HG02870 (cell line): ENCODE results near the gene OSGIN1.
"Not testable (repeated sequence)": the region's sequence is repeated elsewhere in the genome, so short reads cannot be mapped to it uniquely, and the experiment has no call there.

Experiments
- ATAC-seq: cut with Tn5 transposase; IDR thresholded peaks from one replicate; pipeline ENCODE4 v1.9.1; 2021; ENCODE audit warnings: mild to moderate bottlenecking, moderate library complexity; ENCODE audit not compliant: unreplicated experiment

Gene OSGIN1

DNA sequence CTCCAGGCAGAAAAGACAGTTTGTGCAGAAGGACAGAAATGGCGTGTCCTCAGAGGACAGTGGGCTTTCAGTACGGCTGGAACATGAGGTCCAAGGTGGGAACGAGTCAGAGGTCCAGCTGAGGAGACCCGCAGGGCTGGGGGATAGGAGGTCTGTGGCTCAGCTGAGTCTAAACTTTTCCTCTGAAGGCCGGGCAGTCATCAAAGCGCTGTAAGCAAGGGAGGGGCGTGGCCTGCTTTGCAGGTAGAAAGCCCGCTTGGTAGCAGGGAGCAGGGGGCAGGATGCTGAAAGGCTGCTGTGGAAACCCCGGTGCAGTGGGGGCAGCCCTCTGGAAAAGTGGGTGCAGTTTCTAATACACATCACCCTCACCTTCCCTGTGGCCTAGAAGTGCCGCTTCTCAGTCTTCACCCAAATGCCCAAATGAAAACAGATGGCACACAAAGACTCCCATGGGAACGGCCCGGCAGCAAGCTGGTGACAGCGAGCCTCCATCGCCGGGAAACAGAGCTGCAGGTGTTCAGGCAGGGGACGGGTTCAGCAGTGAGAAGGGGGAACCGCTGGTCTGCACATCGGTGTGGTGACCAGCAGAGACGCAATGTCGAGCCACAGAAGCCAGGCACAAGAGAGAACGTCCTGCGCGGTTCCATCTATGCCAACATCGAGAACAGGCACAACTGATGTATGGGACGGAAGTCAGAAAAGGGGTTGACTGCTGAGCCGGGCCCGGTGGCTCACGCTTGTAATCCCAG, 12.2 kb upstream of the OSGIN1 start:
- no peak for ATAC-seq

DNA sequence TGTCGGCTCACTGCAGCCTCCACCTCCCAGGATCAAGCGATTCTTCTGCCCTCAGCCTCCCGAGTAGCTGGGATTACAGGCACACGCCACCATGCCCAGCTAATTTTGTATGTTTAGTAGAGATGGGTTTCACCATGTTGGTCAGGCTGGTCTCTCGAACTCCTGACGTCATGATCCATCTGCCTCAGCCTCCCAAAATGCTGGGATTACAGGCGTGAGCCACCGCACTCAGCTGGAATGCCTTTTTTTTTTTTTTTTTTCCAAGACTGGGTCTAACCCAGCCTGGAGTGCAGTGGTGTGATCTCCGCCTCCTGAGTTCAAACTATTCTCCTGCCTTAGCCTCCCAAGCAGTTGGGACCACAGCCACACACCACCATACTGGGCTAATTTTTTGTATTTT, 11.5 kb upstream of the OSGIN1 start:
- not testable (repeated sequence) for ATAC-seq

DNA sequence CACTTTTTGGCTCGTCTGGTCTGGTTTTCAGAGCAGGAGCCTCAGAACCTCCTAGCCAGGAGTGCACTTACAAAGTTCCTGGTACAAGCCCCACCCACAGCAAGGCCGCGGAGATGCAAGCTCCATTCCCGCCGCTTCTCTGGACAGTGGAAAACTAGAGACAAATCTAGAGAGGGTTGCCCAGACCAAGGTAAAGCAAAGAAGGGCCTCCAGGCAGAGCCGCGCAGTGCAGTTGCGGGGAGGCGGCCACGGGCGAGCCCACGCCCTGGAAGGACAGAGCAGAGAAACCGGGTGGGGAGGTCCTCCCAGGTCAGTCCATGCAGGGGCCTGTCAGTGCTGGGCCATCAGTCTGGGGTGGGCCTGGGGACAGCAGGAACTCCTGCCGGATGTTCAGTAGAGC, 11.0 kb upstream of the OSGIN1 start:
- ATAC-seq: no peak

DNA sequence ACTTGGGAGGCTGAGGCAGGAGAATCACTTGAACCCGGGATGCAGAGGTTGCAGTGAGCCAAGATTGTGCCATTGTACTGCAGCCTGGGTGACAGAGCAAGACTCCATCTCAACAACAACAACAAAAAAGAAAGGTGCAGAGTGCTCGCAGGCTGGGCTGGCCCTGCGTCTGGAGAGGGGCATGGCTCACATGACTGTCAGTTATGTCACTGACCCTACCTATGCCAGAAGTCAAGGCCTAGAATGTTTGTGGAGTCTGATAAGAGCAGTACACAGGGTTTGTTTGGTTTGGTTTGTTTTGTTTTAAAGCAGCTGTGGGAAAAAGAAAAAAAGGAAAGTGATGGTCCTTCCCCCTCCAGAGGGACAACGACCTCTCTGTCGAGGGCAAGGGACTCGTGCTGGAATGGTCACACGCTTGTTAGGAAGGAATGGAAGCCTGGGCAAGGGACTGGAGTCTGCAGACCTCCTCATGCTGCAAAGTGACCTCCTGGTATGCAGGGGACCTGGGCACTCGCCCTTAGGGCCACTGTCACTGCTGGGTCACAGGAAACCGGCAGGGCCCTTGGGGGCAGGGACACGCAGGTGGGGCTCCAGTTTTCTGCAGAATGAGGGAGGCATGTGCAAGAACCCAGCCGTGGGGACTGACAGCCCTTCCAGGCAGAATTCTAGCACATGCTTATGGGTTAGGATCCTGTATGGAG, 10.1 kb upstream of the OSGIN1 start:
- ATAC-seq: no peak

DNA sequence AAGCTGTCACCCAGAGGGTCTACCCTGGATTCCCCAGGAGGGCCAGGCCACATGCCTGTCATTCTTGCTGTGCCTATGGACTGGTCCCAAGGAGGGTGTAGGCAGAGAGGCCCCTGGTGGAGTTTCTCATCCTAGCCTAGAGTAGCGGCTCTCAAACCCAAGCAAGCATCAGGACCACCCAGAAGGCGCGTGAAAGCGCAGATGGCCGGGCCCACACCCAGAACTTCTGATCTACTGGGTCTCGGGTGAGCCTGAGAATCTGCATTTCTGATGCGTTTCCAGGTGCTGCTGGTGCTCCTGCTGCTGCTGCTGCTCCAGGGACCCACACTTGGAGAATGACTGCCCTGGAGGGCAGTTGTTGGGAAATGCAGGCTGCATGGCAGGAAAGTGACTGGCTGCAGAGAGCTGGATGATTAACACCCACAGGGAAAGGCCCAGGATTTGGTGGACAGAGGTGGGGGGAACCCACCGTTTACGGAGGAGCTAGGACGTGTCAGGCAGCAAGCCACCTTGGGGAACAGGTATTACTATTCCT, 9.5 kb upstream of the OSGIN1 start:
- no peak for ATAC-seq

DNA sequence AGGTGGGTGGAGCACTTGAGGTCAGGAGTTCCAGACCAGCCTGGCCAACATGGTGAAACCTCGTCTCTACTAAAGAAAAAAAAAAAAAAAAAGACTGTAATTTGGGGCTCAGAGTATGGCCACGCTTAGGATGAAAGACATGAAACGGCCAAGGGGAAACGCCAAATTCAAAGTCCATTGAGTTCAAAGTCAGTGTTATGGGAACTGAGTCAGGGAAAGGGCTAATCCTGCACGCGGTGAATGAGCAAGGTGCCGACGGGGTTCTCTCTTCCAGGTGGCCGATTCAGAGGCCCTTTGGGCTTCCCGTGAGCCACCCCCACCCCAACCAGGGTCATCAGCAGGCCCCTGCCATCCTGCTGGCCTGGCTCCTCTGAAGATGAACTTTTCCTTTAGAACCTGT, 7.5 kb upstream of the OSGIN1 start:
- no peak for ATAC-seq

DNA sequence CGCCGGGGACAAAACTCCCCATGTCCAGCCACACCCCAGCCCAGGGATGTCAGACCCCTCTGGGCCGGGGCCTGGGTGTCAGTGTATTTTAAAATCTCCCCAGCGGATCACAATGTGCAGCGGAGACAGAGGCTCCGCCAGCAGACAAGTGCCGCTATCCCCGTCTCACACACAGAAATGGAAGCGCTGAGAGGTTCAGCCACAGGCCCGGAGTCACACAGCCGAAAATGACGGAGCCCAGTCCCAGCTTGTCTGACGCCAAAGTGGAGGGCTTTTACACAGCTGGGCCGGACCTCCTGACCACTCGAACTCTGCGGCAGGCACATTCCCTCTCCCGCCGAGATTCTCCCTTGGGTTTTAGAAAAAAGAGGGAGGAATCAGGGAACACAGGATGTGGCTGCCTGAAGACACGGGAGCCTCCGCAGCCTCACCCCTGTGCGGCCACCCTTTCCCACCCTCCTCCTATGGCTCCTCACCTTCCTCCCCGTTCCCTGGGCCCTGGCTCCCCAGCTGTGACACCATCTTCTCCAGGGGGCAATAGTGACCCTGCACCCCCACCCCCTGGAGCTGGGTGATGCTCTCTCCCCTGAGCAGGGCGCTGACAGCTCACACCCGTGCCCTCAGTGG, 6.8 kb upstream of the OSGIN1 start:
- no peak for ATAC-seq

DNA sequence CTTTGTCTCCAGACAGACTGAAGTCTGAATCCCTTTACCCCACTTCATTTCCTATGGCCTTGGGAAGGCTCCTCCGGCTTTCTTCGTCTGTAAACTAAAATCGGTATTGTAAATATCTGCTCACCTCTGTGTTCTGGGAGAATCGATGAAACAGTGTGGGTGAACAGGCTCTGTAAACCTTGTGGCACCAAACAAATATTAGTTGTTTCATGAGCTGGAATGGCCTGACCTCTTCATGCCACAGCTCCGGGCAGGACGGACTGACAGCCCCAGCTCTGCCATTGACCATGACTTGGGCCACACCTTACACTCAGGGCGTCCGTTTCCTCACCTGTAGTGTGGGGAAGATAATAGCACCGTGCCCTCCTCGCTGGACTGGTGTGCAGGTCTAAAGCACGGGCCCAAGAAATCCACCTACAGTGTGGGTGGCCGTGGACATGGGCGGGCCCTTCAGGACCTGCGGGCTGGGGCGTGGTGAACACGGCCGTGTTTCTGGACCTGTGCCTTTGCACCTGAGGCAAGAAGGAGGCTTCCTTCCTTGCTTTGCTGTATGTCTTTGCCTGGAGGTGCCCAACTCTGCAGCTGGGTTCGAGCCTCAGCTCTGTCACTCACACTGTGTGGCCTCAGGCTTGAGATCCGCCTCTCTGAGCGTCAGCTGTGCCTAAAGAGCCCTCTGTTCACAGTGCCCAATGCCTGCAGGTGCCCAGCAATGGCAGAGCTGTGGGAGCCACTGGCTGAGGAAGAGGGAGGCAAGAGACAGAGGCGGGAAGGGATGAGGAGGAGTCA, 6.1 kb upstream of the OSGIN1 start:
- no peak for ATAC-seq

DNA sequence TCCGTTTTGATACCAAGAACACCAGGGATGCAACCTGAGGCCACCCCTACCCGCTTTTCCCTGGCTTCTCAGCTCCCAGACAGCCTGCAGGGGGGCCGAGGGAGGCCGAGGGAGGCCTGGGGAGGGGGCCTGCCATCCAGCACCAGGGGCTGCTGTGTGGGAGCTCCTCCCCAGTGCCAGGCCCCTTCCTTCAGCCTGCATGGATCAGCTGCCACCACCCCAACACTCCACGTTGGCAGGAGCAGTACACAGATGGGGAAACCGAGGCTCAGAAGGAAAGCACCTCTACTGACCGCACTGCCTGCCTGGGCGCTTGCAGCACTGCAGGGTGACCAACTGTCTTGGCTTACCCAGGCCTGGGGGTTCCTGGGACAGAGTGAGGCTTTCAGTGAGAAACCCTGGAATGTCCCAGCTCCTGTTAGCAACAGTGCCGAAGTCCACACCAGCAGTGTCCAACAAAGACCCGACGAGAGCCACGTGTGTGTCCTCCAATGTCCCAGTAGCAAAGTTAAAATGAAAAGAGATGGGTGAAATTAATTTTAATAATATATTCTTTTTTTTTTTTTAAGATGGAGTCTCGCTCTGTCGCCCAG, 5.3 kb upstream of the OSGIN1 start:
- no peak for ATAC-seq

DNA sequence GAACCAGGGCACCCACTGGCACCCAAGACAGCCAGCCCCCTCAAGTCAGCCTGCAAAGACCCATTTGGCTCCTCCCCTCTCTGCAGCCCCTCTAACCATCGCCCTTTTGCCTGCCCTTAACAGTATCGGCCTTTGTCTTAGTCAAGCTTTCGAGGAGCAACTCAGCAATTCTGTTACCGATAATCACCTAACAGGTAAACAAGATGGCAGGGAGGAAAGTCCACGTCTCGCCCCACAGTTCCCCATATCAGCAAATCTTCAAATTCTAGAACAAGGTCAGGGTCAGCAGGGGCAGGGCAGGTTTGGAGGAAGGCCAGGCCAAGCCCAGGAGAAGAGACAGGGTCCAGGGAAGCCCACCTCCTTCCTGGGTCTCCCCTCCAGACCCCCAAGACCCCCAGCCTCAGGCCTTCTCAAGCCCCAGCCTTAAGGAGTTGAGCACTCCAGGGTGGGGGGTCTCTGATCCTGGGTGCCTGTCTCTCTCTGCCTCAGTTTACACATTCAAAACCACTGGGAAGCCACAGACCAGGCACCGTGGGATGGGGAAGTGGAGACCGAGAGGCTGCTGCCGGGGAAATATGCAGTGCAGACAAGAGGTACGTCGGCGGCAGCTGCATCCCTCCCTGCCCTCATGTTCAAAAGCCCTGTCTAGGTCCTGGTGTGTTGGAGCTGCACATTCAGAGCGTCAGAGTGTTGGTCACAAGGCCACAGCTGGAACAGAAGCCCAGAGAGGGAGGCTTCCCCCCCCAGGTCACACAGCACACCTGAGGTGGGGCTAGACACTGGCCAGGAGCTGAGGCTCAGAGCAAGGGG, 3.9 kb upstream of the OSGIN1 start:
- ATAC-seq: no peak

DNA sequence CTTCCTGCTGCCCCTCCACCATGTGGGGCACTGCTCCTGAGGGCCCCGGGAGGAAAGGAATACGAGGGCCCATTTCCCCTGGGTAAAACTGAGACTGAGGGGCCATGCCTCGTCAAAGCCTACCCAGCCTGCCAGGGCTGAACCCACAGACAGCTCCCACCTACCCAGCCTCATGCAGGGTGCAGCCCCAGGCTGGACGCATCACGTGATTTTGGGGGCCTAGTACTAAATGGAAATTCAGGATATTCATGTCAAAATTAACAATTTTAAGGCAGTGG, 3.4 kb upstream of the OSGIN1 start:
- no peak for ATAC-seq

DNA sequence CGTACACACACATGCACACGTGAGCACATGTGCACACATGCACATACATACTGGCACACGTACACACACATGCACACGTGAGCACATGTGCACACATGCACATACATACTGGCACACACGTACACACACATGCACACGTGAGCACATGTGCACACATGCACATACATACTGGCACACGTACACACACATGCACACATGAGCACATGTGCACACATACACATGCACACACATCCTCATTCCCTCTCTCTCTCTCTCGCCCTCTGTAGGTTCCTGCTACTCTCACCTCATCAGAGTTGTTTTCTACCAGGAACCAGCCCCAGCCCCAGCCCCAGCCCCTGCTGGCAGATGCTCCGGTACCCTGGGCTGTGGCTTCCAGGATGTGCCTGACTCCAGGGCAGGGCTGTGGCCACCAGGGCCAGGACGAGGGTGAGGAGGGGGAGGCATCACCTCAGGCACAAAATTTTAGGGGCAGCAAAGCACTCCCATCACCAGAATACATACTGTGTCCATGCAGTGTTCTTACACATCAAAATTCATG, 2.1 kb upstream of the OSGIN1 start:
- ATAC-seq: not testable (repeated sequence)

DNA sequence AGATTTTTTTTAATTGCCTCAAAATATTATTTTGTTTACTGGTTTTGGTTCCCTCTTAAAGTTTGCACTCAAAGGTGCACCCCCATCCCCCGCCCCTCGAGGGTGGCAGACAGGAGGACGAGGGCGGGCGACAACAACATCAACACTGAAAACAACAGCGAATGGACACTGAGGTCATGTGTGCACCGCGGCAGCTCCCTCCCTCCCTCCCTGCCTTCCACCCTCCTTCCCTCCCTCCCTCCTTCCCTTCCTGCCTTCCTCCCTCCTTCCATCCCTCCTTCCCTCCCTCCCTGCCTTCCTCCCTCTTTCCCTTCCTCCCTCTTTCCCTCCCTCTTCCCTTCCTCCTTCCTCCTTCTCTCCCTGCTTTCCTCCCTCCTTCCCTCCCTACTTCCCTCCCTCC, 1.5 kb upstream of the OSGIN1 start:
- ATAC-seq: no peak

DNA sequence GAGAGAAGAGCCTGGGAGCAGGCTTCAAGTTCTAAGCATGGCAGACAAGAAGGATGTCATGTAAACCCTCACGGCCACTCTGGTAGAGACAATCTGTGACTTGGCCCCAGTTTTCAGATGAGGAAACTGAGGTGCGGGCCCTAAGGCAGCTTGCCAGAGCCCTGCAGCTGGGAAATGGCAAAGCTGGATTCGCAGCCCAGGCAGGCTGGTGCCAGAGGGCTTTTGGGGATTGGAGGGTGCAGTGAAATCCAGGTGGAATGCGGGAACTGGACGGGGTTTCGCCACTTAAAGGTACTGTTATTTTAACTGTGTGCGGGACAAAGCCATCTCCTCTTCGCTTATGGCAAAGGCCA, 477 bp upstream of the OSGIN1 start:
- ATAC-seq: no peak

DNA sequence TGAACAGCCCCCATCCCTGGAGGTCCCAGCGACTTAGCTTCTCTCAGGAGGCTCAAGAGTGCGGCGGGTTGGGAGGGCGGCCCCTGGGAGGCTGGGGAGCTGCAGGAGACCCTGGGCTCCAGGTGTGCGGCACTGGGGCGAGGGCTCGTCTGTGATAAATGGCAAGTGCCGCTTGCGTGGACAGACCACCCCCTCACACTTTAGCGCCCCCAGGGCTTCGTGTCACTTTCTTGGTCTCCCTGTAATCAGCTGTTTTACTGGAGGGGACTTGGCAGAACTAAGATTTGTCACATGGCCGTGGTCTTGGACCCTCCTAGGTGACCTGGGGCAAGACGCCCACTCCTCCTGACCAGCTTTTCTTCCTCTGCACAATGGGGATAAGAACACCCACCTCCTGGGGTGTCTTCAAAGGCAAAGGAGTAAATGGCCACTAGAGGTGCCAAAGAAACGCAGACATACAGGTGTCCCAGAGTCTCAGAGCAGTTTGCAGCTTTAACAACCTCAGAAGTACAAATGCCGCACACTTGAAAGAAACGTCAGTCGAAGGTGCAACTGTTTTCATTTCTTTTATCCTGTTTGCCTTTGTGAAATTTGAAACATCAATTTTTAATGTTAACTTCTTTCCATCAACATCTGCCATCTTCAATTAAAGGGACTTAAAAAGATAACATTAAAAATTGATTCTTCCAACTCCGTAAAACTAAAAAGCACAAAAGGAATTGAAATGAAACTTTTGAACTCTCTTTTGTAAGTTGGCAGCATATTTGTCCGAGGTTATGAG, 946 bp downstream of the OSGIN1 start:
- no peak for ATAC-seq

DNA sequence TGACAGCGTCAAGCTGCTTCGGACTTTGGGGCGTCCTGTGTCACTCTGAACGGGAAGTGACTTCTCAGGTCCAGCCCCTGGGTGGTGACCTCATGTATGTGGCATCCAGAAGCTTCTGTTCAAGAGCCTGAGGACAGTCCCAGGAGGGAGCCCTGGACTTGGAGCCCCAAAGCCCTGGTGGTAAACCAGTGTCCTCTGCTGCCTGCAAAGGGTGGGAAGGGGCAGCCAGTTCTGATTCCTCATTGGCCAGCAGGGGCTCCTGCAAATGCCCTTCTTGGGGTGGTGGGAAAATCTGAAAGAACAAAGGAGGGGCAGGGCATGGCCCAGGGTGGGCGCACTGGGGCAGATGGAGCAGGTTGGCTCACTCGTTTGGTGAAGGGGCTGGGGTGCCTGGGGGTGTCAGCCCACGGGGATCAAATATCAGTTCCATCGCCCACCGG, 1.6 kb downstream of the OSGIN1 start:
- no peak for ATAC-seq

DNA sequence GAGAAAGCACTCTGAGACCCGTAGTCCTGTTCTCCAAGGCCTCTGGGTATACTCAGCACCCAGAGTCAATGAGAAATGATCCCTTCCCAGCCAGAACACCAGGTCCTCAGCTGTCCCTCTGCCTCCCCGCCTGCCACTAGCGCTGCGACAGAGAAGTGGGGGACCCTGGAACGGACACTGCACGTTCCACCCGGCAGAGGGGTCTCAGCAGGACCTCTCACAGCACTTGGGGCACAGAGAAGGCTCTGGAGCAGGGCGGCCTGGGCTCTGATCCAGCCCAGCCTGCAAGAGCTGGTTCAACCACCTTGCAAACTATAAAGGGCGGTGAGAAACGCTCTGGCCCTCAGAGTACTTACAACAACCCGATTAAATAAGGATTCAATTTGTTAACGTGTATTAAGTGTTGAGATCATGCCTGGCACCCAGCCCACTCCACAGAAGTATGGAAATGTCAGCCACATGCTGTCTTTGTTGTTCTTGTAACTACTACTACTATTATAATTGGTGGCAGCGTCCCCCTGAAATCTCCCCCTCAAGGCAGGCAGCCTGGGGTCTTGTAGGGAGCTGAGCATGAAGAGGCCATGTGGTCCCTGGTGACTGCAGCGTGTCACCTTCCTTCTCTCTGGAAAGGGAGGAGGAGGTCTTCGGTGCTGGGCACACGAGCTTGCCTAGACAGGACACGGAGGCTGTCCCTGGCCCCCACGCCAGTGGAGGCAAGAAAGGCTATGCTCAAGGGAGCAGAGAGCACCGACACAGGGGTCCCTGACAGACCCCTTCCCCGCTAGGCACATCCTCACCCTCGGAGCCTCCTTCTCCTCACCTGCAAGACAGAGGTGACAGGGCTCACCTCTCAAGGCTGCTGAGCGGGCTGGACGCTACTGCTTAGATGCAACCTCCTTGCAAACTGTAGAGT, 2.4 kb downstream of the OSGIN1 start:
- no peak for ATAC-seq
